Measurements from ENCODE around the gene PTPRN2.
"Not testable (repeated sequence)": the region's sequence is repeated elsewhere in the genome, so short reads cannot be mapped to it uniquely, and the experiment has no call there.

PTPRN2 gene

DNA sequence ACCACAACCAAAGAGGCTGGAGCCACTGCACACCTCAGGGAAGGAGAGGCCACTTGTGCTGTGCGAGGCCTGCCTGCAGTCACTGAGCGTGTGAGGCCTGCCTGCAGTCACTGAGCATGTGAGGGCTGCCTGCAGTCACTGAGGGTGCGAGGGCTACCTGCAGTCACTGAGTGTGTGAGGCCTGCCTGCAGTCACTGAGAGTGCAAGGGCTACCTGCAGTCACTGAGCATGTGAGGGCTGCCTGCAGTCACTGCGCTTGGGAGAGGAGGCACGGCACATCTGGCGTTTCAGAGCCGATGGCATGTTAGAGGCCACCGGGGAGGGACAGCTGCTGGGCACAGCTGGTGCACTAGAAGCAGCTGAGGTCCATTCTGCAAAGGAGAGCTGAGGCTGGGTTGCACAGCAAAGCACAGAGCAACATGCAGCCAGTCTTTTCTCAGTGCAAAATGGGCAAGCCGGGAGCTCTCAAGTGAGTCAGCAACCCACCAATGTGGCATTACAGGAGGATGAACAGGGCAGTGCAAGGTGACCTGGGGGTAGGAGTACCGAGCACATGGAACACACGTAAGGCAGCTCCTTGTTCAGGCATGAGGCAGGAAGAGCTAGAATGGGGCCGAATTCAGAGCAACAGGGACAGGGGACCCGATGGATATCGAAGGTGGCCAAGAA, 540.1 kb downstream of the PTPRN2 start:
- no peak for DNase-seq (ENCODE audit: low read depth)

- not testable (repeated sequence) for DNase-seq (ENCODE audit: low read depth)
Observed at GRCh38 chr7:158046246-158046645, 541.4 kb downstream of the PTPRN2 start.

- DNase-seq (ENCODE audit: low read depth) = no peak
Observed at GRCh38 chr7:158044482-158044823, 543.2 kb downstream of the PTPRN2 start.

DNA sequence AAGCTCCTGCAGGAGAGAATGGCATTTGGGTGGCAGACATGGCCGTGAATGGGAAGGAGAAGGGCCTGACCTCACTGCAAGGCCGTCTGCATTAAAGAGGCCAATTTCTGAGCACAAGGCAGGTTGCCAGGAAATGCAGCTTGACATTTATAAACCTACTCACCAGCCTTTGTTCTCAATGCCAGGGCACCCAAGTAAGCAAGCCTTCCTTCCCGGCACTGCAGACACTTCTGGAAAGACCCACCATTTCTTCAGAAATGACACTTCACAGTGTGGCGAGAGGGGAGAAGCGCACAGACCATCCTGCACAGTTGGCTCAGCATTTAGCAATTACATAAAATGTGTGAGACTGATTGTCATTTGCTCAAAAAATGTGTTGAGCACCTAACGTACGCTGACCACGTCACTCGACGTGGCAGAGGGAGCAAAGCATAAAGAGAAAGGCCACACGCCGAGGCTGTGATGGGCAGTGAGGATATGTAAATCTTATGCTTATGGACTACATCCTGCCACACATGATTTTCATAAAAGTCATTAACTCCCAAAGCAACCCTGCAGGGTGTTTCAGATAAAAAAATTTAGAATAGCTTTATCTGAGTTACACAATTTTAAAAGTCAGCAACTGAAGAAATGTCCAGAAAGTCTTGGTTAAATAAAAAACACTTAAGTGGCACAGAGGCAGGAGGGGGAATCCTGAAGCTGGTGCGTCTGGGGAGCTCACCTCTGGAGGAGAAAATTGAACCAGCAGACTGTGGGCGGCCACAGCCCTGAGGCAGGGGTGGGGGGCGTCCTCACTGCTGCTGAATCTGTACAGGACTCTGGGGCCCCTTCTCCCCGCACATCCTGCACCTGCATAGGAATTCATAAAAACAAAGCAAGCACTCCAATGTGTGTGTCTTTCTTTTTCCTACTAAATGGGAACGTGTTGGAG, 543.8 kb downstream of the PTPRN2 start:
- DNase-seq (ENCODE audit: low read depth) = no peak

- no peak for DNase-seq (ENCODE audit: low read depth)
Observed at GRCh38 chr7:158042156-158042880, 545.3 kb downstream of the PTPRN2 start.

DNA sequence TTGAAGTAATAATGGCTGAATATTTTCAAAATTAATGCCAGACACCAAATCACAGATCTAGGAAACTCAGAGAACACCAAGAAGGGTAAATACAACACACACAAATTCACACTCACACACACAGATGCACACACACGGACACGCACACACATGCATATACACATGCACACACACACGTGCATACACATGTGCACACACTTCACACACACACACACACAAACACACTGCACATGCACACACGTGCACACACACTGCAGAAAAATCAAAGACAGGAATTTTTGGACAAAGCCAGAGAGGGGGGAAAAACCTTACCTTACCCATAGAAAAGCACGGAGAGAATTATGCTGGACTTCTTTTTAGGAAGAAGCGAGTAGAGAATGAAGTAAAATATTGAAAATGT, 547.4 kb downstream of the PTPRN2 start:
- DNase-seq (ENCODE audit: low read depth) = no peak

DNA sequence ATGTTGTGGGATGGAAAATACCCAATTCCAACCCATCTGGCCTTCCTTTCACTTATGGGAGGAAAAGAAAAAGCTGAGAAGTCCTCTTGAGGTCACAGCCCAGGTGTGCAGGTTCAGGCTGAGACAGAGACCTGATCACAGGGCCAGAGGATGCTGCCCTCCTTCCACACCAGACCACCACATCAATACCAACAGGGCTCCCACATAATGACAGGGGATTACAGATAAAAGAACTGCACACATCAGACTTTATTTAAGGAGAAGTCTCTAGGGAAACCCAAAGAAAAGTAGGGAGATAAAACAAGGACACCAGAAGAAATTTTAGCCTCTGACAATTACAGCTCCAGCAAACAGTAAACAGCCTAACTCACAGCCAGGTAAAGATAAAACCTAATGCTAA, 548.4 kb downstream of the PTPRN2 start:
- DNase-seq (ENCODE audit: low read depth) = no peak

GRCh38 chr7:158037211-158037610, 550.4 kb downstream of the PTPRN2 start:
- DNase-seq (ENCODE audit: low read depth) = no peak

DNA sequence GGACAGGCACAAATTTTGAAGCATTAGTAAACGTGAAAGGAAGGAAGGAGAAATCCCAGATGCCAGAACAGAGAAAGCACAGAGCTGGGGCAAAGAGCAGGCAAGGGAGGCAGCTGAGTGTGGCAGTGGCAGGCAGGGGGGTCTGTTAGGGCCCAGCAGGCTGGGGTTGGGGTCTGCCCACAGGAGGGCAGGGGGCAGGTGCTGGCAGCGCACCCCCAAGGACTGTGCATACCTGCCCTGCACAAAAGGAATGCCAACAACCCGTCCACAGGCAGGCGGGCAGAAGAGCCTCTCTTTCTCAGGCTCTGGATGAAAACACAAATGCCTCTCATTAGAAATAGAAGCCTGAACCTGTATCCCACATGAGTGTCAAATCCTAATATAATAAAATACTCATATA, 552.3 kb downstream of the PTPRN2 start:
- DNase-seq (ENCODE audit: low read depth) = no peak

DNA sequence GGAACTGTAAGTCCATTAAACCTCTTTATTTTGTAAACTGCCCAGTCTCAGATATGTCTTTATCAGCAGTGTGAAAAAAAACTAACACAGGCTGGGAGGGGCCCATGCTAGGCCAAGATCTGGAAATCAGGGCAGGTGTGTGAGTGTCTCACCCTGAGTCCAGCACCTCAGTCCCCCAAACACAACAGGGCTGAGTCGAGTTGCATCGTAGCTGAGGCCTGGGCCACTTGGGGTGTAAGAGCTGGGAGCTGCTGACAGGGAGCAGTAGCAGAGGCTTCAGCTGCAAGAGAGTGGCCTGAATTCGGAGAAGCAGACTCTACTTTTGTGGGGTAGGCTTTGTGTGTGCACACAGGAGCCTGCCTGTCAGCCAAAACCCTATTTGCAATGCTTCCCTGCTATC, 553.1 kb downstream of the PTPRN2 start:
- DNase-seq (ENCODE audit: low read depth) = no peak

- DNase-seq (ENCODE audit: low read depth) = not testable (repeated sequence)
Observed at GRCh38 chr7:158033925-158034324, 553.7 kb downstream of the PTPRN2 start.

DNA sequence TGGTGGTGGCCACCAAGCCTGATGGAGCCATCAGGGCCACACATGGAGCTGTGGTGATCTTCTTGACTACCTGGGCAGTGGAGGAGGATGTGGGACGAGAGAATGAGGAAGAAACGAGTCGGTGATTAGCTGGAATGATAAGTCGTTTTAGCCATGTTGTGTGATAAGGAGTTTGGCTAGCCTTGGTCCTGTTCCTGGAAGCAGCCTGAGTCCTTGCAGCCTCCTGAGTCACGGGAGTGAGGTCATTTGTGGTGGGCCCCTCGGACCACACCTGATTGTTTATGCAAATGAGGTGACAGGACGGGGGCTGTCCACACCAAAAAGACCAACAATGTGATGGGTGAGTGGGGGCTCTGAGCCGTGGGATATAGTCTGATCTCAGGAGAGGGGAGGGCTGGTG, 554.4 kb downstream of the PTPRN2 start:
- no peak for DNase-seq (ENCODE audit: low read depth)

- DNase-seq (ENCODE audit: low read depth) = no peak
Observed at GRCh38 chr7:158032561-158033115, 555.0 kb downstream of the PTPRN2 start.

DNA sequence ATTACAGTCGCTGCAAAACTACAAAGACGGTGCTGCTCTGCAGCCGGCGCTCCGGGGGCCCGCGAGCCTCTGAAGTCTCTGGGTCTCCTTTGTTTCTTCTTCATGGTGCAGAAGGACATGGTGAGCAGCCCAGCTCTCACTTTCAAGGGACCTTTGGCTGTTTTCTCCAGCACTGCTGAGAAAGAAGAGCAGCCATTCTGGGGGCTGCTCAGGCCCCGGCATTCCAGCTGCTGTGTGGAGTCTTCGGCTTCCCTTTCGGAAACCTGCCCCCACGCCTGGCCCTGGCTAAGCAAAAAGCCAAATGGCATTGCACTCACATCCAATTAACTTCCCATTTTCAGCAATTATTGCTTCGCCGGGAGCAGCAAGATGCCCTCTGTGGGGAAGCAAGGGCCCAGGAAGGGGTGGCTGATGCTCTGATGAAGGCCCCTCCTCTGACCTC, 555.7 kb downstream of the PTPRN2 start:
- DNase-seq (ENCODE audit: low read depth) = no peak

GRCh38 chr7:158030566-158030965, 557.1 kb downstream of the PTPRN2 start:
- no peak for DNase-seq (ENCODE audit: low read depth)

- DNase-seq (ENCODE audit: low read depth) = no peak
Observed at GRCh38 chr7:158030071-158030470, 557.6 kb downstream of the PTPRN2 start.

DNA sequence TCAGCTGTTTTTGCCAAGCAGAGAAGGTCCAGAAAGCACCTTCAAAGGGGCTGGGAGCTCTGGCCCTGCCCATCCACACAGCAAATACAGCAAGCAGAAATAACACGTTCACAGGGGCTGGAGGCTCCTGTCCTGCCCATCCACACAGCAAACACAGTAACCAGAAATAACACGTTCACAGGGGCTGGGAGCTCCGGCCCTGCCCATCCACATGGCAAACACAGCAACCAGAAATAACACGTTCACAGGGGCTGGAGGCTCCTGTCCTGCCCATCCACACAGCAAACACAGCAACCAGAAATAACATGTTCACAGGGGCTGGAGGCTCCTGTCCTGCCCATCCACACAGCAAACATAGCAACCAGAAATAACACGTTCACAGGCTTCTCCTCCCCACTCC, 558.1 kb downstream of the PTPRN2 start:
- no peak for DNase-seq (ENCODE audit: low read depth)

DNA sequence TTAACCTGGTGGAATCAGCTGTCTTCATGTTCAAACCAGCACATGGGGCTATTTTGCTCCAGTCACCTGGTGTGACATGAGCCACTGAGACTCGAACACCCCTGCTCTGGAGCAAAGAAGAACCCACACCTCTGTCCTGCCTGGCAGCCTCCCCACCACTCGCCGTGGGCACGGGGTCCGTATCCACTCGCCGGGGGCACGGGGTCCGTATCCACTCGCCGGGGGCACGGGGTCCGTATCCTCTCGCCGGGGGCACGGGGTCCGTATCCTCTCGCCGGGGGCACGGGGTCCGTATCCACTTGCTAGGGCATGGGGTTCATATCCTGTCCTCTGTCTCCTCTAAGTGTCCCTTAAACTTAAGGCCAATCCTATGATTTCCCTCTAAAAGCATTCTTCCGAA, 558.7 kb downstream of the PTPRN2 start:
- no peak for DNase-seq (ENCODE audit: low read depth)

- DNase-seq (ENCODE audit: low read depth) = no peak
Observed at GRCh38 chr7:158028290-158028941, 559.2 kb downstream of the PTPRN2 start.

DNA sequence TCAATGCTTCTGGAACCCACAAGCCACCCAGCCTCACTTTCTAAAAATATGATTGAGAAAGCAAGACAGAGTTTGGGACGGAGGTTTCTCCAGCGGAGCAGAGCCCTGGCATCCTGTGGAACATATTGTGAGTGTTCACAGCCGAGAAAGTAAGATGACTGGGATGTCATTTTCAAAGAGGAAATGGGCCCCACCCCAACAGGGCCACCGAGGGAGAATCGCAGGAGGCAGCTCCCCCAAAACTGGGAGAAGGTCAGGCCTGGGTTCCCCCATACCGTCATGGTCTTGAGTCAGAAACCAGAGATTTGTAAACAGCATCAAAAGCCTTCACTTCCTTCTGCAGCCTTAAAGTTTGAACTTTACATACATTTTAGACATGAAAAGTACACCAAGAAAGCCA, 560.0 kb downstream of the PTPRN2 start:
- no peak for DNase-seq (ENCODE audit: low read depth)

DNA sequence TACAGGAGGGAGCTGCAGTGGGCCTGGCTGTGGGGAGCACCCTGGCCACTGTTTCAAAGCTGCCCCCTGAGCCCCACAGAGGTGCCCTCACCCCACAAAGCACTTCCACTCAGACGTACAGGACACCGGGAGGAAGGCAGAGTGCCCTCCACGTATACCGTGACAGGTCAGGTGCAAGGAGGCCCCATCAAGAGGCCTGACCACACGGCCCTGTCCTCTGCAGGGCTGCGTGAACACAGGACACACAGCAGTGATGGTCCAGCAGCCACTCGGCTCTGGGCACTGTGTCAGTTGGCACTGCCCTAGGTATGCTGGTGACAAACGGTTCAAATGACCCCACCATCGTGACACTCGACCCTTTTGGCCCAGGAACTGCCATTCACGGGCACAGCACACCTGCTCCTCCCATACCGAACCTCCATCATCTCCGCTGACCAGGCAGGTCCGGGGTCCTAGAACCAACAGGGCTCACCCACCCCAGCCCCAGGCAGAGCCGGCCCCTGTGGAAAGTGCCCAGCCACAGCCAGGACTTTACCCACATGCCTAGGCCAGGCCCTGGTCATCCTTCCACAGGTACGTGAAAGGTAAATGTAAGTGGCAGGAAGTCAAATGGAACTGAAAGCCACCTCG, 560.9 kb downstream of the PTPRN2 start:
- no peak for DNase-seq (ENCODE audit: low read depth)
